Astrocyte (in vitro differentiated cells and primary cell): ENCODE results near the gene SEC23A. TPM values are rescaled to one million over a fixed set of nuclear protein-coding genes. Genes with fewer than 3 reads are reported as not detected.
"Not testable (repeated sequence)": the region's sequence is repeated elsewhere in the genome, so short reads cannot be mapped to it uniquely, and the experiment has no call there.

Experiments used
- DNase-seq: peaks from one replicate; pipeline ENCODE4 v3.0.0-alpha.2; 2010; ENCODE audit warnings: low read depth
- FAIRE-seq: peaks from 2 replicates; lab custom pipeline; 2011; peaks lifted over from hg19 to GRCh38; lab: Jason Lieb, UNC
- H2AFZ ChIP-seq: 2 replicates; pipeline ENCODE4 v1.6.0; 2012; ENCODE audit warnings: low read depth, low read length, inconsistent platforms
- H3K27ac ChIP-seq: 2 replicates; pipeline ENCODE4 v1.5.1; 2011; ENCODE audit warnings: low read depth, low read length, inconsistent platforms
- H3K27me3 ChIP-seq: 2 replicates; pipeline ENCODE4 v1.6.0; 2011; ENCODE audit warnings: low read length, inconsistent platforms; ENCODE audit not compliant: insufficient read depth
- H3K36me3 ChIP-seq: 2 replicates; pipeline ENCODE4 v1.5.1; 2011; ENCODE audit warnings: low read length, inconsistent platforms; ENCODE audit not compliant: insufficient read depth
- H3K4me1 ChIP-seq: 2 replicates; pipeline ENCODE4 v1.5.1; 2011; ENCODE audit warnings: low read length, inconsistent platforms; ENCODE audit not compliant: insufficient read depth
- H3K4me2 ChIP-seq: 2 replicates; pipeline ENCODE4 v1.6.0; 2012; ENCODE audit warnings: low read length, inconsistent platforms
- H3K4me3 ChIP-seq: 2 replicates; pipeline ENCODE4 v1.5.1; 2011; ENCODE audit warnings: low read depth, mild to moderate bottlenecking, low read length, inconsistent platforms; ENCODE audit not compliant: insufficient read depth
- H3K79me2 ChIP-seq: 2 replicates; pipeline ENCODE4 v1.6.0; 2012; ENCODE audit warnings: mild to moderate bottlenecking, low read length, inconsistent platforms; ENCODE audit not compliant: insufficient read depth
- H3K9ac ChIP-seq: 2 replicates; pipeline ENCODE4 v1.6.0; 2012; ENCODE audit warnings: mild to moderate bottlenecking, low read length, inconsistent platforms
- H3K9me3 ChIP-seq: 2 replicates; pipeline ENCODE4 v1.5.1; 2012; ENCODE audit warnings: low read depth, mild to moderate bottlenecking, low read length, inconsistent platforms; ENCODE audit not compliant: insufficient read depth
- H4K20me1 ChIP-seq: 2 replicates; pipeline ENCODE4 v1.6.0; 2012; ENCODE audit warnings: low read length, inconsistent platforms; ENCODE audit not compliant: insufficient read depth
- H3K27ac Mint-ChIP-seq: one replicate; pipeline ENCODE4 v1.8.0; 2021; ENCODE audit warnings: mild to moderate bottlenecking, mixed read lengths; ENCODE audit not compliant: unreplicated experiment
- H3K27me3 Mint-ChIP-seq: one replicate; pipeline ENCODE4 v1.8.0; 2021; ENCODE audit warnings: low read depth, mixed read lengths; ENCODE audit not compliant: unreplicated experiment
- H3K36me3 Mint-ChIP-seq: one replicate; pipeline ENCODE4 v1.8.0; 2021; ENCODE audit warnings: low read depth, mixed read lengths; ENCODE audit not compliant: unreplicated experiment
- H3K4me1 Mint-ChIP-seq: one replicate; pipeline ENCODE4 v1.8.0; 2021; ENCODE audit warnings: low read depth, mixed read lengths; ENCODE audit not compliant: unreplicated experiment
- H3K4me3 Mint-ChIP-seq: one replicate; pipeline ENCODE4 v1.8.0; 2021; ENCODE audit warnings: mild to moderate bottlenecking, moderate library complexity, mixed read lengths; ENCODE audit not compliant: unreplicated experiment
- H3K9me3 Mint-ChIP-seq: one replicate; pipeline ENCODE4 v1.8.0; 2021; ENCODE audit warnings: mild to moderate bottlenecking, mixed read lengths; ENCODE audit not compliant: unreplicated experiment
- EZH2 ChIP-seq: IDR thresholded peaks from 2 replicates; pipeline ENCODE4 v1.6.1; 2012; ENCODE audit warnings: mild to moderate bottlenecking, low read length, inconsistent platforms; ENCODE audit not compliant: insufficient read depth
- total RNA-seq: library from RNA; stranded (reverse); gene quantifications from 2 replicates; pipeline ENCODE4 v1.2.1, GENCODE V29; 2021
- TF ChIP-seq, protein P1 (sequence below): IDR thresholded peaks from 2 replicates; pipeline ENCODE4 v1.5.1; 2011; ENCODE audit warnings: low read depth, mild to moderate bottlenecking, inconsistent platforms, low read length, moderate library complexity; ENCODE audit not compliant: insufficient read depth

Gene SEC23A
- total RNA-seq, 1 donor from 2014 or later, result 229 TPM

DNA sequence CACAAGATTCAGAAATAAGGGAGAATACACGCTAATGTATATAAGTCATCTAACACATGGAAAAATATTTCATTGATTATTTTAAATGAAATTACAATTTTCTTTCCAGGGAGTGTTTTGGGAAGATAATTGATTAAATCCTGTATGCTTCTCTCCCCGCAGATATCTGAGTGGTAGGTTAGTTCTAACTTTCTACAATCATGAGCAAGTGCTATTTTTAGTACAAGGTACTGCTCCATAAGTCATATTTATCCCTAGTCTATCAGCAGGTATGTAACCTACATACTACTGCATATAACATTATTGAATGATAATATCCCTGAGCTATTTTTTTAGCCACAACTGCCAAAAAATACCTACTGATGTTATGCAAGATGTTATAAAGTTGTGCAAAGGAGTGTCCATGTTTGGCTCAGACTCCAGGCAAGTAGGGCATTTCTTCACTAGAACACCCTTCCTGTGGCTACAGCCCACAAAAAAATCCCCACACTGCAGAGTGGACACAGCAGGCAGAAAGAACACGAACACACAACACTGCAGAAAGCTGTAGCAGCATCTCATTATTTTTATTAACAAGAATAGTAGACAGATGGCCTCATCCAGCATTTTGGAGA lies 87.0 kb downstream of the SEC23A start:
- Histone ChIP-seq H3K27me3 (no peaks in the 10 kb centered on the region), H3K36me3 (no peaks in the 10 kb centered on the region), H4K20me1 (peaks cover 22% of the 10 kb centered on the region), H3K9ac (no peak overlapping the region), H3K4me2 (no peak overlapping the region), H3K4me1 (no peaks in the 10 kb centered on the region), H3K4me3 (no peak overlapping the region), H3K27ac (no peak overlapping the region), H3K9me3 (no peaks in the 10 kb centered on the region), H3K79me2 (no peaks in the 10 kb centered on the region), H2AFZ (no peak overlapping the region)
- Mint-ChIP-seq H3K9me3 (no peaks in the 10 kb centered on the region), H3K27me3 (no peaks in the 10 kb centered on the region), H3K4me1 (peaks cover 15% of the 10 kb centered on the region), H3K36me3 (peaks cover 11% of the 10 kb centered on the region), H3K4me3 (no peak overlapping the region), H3K27ac (no peak overlapping the region)
- FAIRE-seq (no peak), DNase-seq (no peak)
- TF ChIP-seq, protein P1, sequence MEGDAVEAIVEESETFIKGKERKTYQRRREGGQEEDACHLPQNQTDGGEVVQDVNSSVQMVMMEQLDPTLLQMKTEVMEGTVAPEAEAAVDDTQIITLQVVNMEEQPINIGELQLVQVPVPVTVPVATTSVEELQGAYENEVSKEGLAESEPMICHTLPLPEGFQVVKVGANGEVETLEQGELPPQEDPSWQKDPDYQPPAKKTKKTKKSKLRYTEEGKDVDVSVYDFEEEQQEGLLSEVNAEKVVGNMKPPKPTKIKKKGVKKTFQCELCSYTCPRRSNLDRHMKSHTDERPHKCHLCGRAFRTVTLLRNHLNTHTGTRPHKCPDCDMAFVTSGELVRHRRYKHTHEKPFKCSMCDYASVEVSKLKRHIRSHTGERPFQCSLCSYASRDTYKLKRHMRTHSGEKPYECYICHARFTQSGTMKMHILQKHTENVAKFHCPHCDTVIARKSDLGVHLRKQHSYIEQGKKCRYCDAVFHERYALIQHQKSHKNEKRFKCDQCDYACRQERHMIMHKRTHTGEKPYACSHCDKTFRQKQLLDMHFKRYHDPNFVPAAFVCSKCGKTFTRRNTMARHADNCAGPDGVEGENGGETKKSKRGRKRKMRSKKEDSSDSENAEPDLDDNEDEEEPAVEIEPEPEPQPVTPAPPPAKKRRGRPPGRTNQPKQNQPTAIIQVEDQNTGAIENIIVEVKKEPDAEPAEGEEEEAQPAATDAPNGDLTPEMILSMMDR, result no peak
- TF ChIP-seq EZH2, result no peak

DNA sequence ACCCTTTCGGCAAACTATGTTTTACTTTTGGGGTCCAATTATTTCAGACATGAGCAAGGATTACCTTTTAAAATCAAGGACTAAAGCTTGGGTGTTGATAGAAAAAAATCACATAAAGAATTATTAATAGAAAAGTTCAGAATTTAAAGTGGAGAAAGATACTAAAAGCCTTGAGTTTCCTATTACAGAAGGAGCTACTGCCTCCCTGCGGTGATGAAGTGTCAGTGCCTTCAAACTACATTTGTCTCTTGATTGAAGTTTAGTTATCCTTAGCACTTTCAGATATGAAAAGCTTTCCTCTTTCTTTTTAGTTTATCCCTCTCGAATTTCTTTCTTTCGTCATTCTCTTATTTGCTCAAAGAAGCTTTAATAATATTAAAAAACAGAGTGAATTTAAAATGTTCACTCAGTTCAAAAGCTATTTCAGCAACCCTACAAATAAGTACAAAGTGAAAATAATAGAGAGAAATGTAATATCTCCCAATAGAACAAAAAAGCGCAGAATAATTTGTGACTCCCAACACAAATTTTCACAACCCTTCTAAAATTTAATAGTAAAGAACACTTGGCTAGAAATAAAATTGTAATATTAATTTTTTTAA lies 87.6 kb downstream of the SEC23A start:
- H4K20me1 ChIP-seq, result peaks cover 22% of the 10 kb centered on the region
- no peaks in the 10 kb centered on the region for H3K27me3 Mint-ChIP-seq
- no peaks in the 10 kb centered on the region for H3K9me3 Mint-ChIP-seq
- no peak overlapping the region for H3K4me3 ChIP-seq
- H2AFZ ChIP-seq, result no peak overlapping the region
- FAIRE-seq, result no peak
- H3K27me3 ChIP-seq, result no peaks in the 10 kb centered on the region
- H3K9ac ChIP-seq, result no peak overlapping the region
- H3K9me3 ChIP-seq, result no peaks in the 10 kb centered on the region
- H3K4me3 Mint-ChIP-seq, result no peak overlapping the region
- DNase-seq, result peak; percentile 25
- no peaks in the 10 kb centered on the region for H3K79me2 ChIP-seq
- H3K27ac ChIP-seq, result no peak overlapping the region
- H3K27ac Mint-ChIP-seq, result no peak overlapping the region
- peaks cover 11% of the 10 kb centered on the region for H3K36me3 Mint-ChIP-seq
- TF ChIP-seq EZH2, result no peak
- TF ChIP-seq, protein P1, result peak; percentile 87
- H3K4me1 ChIP-seq, result no peaks in the 10 kb centered on the region
- H3K4me1 Mint-ChIP-seq, result peaks cover 15% of the 10 kb centered on the region
- H3K4me2 ChIP-seq, result no peak overlapping the region
- H3K36me3 ChIP-seq, result no peaks in the 10 kb centered on the region

DNA sequence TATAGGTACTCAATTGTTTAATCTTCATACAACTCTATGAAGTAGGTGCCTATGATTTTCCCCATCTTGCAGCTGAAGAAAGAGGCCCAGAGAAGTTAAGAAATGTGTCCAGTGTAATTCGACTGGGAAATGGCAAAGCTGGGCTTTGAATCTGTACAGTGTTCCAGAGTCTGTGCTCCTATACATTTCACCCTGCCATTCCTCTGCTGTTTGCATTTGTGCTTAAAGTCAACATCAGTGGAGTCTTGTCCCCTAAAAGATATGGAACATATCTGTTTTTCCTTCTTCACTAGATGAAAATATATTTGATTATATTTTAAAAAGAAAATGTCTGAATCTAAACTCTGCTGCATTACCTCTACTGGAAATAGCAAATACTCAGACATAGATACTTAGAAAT lies 88.6 kb downstream of the SEC23A start:
- H3K27me3 ChIP-seq, result no peaks in the 10 kb centered on the region
- no peaks in the 10 kb centered on the region for H3K36me3 ChIP-seq
- no peak overlapping the region for H3K9ac ChIP-seq
- H2AFZ ChIP-seq, result no peak overlapping the region
- H3K27ac ChIP-seq, result no peak overlapping the region
- no peak overlapping the region for H3K4me3 ChIP-seq
- Mint-ChIP-seq H3K36me3 (peaks cover 11% of the 10 kb centered on the region), H3K4me1 (peaks cover 15% of the 10 kb centered on the region), H3K4me3 (no peak overlapping the region), H3K27ac (no peak overlapping the region), H3K9me3 (no peaks in the 10 kb centered on the region), H3K27me3 (no peaks in the 10 kb centered on the region)
- FAIRE-seq, result no peak
- no peaks in the 10 kb centered on the region for H3K9me3 ChIP-seq
- H3K79me2 ChIP-seq, result no peaks in the 10 kb centered on the region
- peaks cover 22% of the 10 kb centered on the region for H4K20me1 ChIP-seq
- no peak for DNase-seq
- no peaks in the 10 kb centered on the region for H3K4me1 ChIP-seq
- H3K4me2 ChIP-seq, result no peak overlapping the region
- TF ChIP-seq, protein P1, result no peak
- TF ChIP-seq EZH2, result no peak

DNA sequence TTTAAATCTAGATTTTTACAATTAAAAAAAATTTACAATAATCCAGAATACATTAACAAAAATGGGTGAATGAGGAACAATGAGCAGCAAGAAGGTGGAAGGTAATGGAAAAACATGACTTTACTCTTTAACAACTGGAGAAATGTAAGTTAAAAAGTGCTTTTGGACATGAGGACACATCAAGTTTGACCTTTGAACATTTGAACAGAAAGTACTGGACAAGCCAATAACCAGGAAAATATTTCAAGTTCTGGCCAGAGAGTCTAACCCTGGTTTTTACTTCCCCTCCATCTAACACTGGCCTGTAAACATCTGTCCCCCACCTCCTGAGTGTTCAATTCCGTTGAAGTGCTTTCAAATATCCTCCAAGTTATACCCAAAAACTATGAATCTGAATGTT lies 94.1 kb downstream of the SEC23A start:
- H3K36me3 ChIP-seq, H3K79me2 ChIP-seq, H3K27me3 Mint-ChIP-seq, H3K27ac Mint-ChIP-seq, H3K27ac ChIP-seq, H3K4me1 ChIP-seq, H3K4me2 ChIP-seq, DNase-seq, H3K4me3 Mint-ChIP-seq, H3K9me3 Mint-ChIP-seq, H2AFZ ChIP-seq, H3K27me3 ChIP-seq, H3K9ac ChIP-seq, H3K9me3 ChIP-seq, FAIRE-seq, H3K4me3 ChIP-seq, H4K20me1 ChIP-seq: not testable (repeated sequence)
- Mint-ChIP-seq H3K4me1 (peaks cover 17% of the 10 kb centered on the region), H3K36me3 (peaks cover 18% of the 10 kb centered on the region)
